ENCODE data around the gene CHTF18. TPM values are rescaled to one million over a fixed set of nuclear protein-coding genes. Genes with fewer than 3 reads are reported as not detected.

Gene CHTF18
- total RNA-seq, 1 donor from 2014 or later, result 14.8 TPM

GRCh38 chr16:831571-832413, 43.4 kb downstream of the CHTF18 start:
- Histone ChIP-seq H4K20me1 (ENCODE audit: insufficient read depth, low read length) (no peaks in the 10 kb centered on the region), H3K9me3 (ENCODE audit: insufficient read depth, low read depth, low read length) (peaks cover 7% of the 10 kb centered on the region), H3K4me1 (ENCODE audit: insufficient read depth, low read length) (no peaks in the 10 kb centered on the region), H3K9ac (ENCODE audit: low read length) (no peak overlapping the region), H3K4me3 (ENCODE audit: insufficient read depth, low read depth, low read length) (no peak overlapping the region), H3K4me2 (ENCODE audit: low read length) (no peak overlapping the region), H3K27me3 (ENCODE audit: insufficient read depth, low read length) (no peaks in the 10 kb centered on the region), H3K27ac (ENCODE audit: low read depth, low read length) (no peak overlapping the region), H2AFZ (ENCODE audit: low read depth, low read length) (no peak overlapping the region), H3K79me2 (ENCODE audit: insufficient read depth, low read length) (no peaks in the 10 kb centered on the region), H3K36me3 (ENCODE audit: insufficient read depth, low read length) (no peaks in the 10 kb centered on the region)
- FAIRE-seq (no peak), DNase-seq (ENCODE audit: low read depth) (no peak)
- Mint-ChIP-seq H3K4me3 (ENCODE audit: unreplicated experiment) (no peak overlapping the region), H3K36me3 (ENCODE audit: low read depth, unreplicated experiment) (peaks cover 3% of the 10 kb centered on the region), H3K27ac (ENCODE audit: unreplicated experiment) (no peak overlapping the region), H3K27me3 (ENCODE audit: low read depth, unreplicated experiment) (peaks cover 26% of the 10 kb centered on the region), H3K4me1 (ENCODE audit: low read depth, unreplicated experiment) (no peaks in the 10 kb centered on the region), H3K9me3 (ENCODE audit: unreplicated experiment) (peaks cover 18% of the 10 kb centered on the region)
- TF ChIP-seq CTCF (IDR thresholded peaks at IDR 0.05; ENCODE audit: insufficient read depth, low read depth, low read length), result no peak

- no peaks in the 10 kb centered on the region for H3K4me1 Mint-ChIP-seq (ENCODE audit: low read depth, unreplicated experiment)
These were observed 44.4 kb downstream of the CHTF18 start for GRCh38 chr16:832652-833336.

More at GRCh38 chr16:832652-833336, 44.4 kb downstream of the CHTF18 start:
- Mint-ChIP-seq H3K36me3 (ENCODE audit: low read depth, unreplicated experiment) (peaks cover 3% of the 10 kb centered on the region), H3K27ac (ENCODE audit: unreplicated experiment) (no peak overlapping the region), H3K4me3 (ENCODE audit: unreplicated experiment) (no peak overlapping the region), H3K9me3 (ENCODE audit: unreplicated experiment) (peaks cover 22% of the 10 kb centered on the region), H3K27me3 (ENCODE audit: low read depth, unreplicated experiment) (peaks cover 26% of the 10 kb centered on the region)
- Histone ChIP-seq H3K4me3 (ENCODE audit: insufficient read depth, low read depth, low read length) (no peak overlapping the region), H3K4me1 (ENCODE audit: insufficient read depth, low read length) (no peaks in the 10 kb centered on the region), H4K20me1 (ENCODE audit: insufficient read depth, low read length) (no peaks in the 10 kb centered on the region), H3K79me2 (ENCODE audit: insufficient read depth, low read length) (no peaks in the 10 kb centered on the region), H3K9me3 (ENCODE audit: insufficient read depth, low read depth, low read length) (peaks cover 7% of the 10 kb centered on the region), H3K27me3 (ENCODE audit: insufficient read depth, low read length) (no peaks in the 10 kb centered on the region), H3K9ac (ENCODE audit: low read length) (no peak overlapping the region), H2AFZ (ENCODE audit: low read depth, low read length) (no peak overlapping the region), H3K4me2 (ENCODE audit: low read length) (no peak overlapping the region), H3K36me3 (ENCODE audit: insufficient read depth, low read length) (no peaks in the 10 kb centered on the region), H3K27ac (ENCODE audit: low read depth, low read length) (no peak overlapping the region)
- DNase-seq (ENCODE audit: low read depth) (no peak), FAIRE-seq (no peak)
- TF ChIP-seq EZH2 (IDR thresholded peaks at IDR 0.05; ENCODE audit: insufficient read depth, low read length) (no peak), CTCF (IDR thresholded peaks at IDR 0.05; ENCODE audit: insufficient read depth, low read depth, low read length) (no peak)
